K562 (cell line): ENCODE results near the gene AQP9.

Source experiments
- CSDE1 ChIP-seq, 2 experiments: fragments of 450-650 bp; IDR thresholded peaks; 2 replicates each; pipeline ENCODE4 v1.6.1; 2016; ENCODE audit warnings: mild to moderate bottlenecking in 1 of 2
- EP300 ChIP-seq: IDR thresholded peaks from 2 replicates; pipeline ENCODE4 v1.6.1; 2012; ENCODE audit warnings: low read length, improper control_type of control experiment
- IRF2 ChIP-seq: sonication (generic); formaldehyde crosslinking; IDR thresholded peaks from 2 replicates; pipeline ENCODE4 v1.8.1; 2022; ENCODE audit warnings: mild to moderate bottlenecking, missing genetic modification reagents
- NR2C1 ChIP-seq, 2 experiments: fragments of 450-650 bp; IDR thresholded peaks; 2 replicates each; pipeline ENCODE4 v1.6.1; 2017; ENCODE audit warnings: mild to moderate bottlenecking in 2 of 2, antibody characterized with exemption in 1 of 2, inconsistent platforms in 1 of 2, missing compliant biosample characterization in 1 of 2, missing genetic modification characterization in 1 of 2
- TBP ChIP-seq: optimal IDR thresholded peaks from 2 replicates; pipeline ENCODE3; 2011; ENCODE audit warnings: low read depth, low read length, improper control_type of control experiment
- TF ChIP-seq, protein P1 (sequence below): fragments of 250-450 bp; sonication (Bioruptor Pico); IDR thresholded peaks from 2 replicates; pipeline ENCODE4 v1.5.0; 2020; ENCODE audit warnings: mild to moderate bottlenecking

DNA sequence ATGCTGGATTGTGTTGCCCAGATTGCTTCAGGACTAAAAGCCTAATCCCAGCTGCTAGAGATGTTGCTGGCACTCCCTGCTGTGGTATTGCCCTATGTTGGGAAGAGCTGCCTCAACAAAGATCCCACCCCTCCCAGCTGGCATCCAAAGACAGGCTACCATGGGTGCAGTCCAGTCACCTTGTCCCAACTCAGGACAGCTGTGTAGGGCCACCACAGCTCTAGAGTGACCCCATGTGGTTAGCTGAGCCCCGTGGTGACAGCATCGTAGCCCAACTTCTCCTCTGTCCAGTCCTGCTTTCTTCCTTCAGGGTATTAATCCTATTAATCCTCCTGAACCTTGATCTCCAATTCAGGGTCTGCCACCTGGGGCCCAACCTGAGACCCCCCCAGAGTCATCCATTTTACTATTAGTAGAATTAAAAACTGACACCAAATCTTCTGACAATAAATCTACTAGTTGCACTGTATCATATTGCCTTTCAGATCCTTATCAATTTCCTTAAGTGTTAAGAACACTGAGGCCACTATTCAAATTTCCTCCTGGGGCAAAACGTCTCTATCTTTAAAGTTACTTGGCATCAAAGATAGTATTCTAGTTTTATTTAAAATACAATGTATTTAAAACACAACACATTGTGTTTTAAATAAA is 83.5 kb downstream of the AQP9 start:
- TF ChIP-seq NR2C1 (IDR thresholded peaks at IDR 0.05) (no peak), NR2C1 (tag; IDR thresholded peaks at IDR 0.05) (no peak), TBP (no peak), CSDE1 (IDR thresholded peaks at IDR 0.05) (no peak), EP300 (no peak), IRF2 (no peak)
- TF ChIP-seq, protein P1, sequence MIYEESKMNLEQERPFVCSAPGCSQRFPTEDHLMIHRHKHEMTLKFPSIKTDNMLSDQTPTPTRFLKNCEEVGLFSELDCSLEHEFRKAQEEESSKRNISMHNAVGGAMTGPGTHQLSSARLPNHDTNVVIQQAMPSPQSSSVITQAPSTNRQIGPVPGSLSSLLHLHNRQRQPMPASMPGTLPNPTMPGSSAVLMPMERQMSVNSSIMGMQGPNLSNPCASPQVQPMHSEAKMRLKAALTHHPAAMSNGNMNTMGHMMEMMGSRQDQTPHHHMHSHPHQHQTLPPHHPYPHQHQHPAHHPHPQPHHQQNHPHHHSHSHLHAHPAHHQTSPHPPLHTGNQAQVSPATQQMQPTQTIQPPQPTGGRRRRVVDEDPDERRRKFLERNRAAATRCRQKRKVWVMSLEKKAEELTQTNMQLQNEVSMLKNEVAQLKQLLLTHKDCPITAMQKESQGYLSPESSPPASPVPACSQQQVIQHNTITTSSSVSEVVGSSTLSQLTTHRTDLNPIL (CRISPR knock-in tag) = no peak
